ENCODE measurements around the gene RBBP8NL. TPM values are rescaled to one million over a fixed set of nuclear protein-coding genes. Genes with fewer than 3 reads are reported as not detected.
A peak's percentile ranks its signal among the peaks of the same experiment; 100 is the strongest.

The RBBP8NL gene
- total and polyA plus RNA-seq, 2 experiments from 2014 or later, result 0.10 to 1.1 TPM

DNA sequence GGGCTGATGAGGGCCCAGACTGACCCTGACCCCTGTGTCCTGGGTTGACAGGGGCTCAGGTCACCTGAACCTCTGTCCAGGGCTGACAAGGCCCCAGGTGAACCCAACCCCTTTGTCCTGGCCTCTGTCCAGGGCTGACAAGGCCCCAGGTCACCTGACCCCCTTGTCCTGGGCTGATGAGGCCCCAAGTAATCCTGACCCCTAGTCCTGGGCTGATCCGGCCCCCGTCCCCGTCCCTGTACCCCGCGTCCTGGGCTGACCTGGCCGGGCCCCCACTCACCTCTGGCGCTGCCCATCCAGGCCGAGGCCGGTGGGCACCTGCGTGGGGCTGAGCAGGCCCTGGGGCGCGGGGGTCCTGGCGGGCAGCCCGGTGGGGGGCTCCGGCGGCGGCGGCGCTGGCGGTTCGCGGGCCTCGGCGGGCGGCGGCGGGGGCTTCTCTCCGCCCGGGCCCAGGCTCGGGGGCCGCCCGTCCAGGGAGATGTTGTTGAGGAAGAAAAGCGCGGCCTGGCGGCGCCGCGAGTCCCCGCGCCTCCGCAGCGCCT, 20.6 kb downstream of the RBBP8NL start:
- Histone ChIP-seq H3K4me2 (peak overlapping the region; percentile 82), H3K4me1 (ENCODE audit: insufficient read depth) (no peaks in the 10 kb centered on the region; the same call in 1 of the 2 replicates), H4K20me1 (replicated peaks; ENCODE audit: insufficient read depth) (no peaks in the 10 kb centered on the region; the same call in 1 of the 2 replicates), H3K36me3 (ENCODE audit: insufficient read depth) (no peaks in the 10 kb centered on the region), H3K79me2 (replicated peaks; ENCODE audit: insufficient read depth) (no peaks in the 10 kb centered on the region), H3K9me2 (ENCODE audit: insufficient read depth) (no peaks in the 10 kb centered on the region), H3K4me3 (peak overlapping the region; percentile 62), H3K27ac (ENCODE audit: low read depth) (no peak overlapping the region), H2AFZ (no peak overlapping the region), H3F3A (replicated peaks; ENCODE audit: low read depth) (no peaks in the 10 kb centered on the region), H3K27me3 (ENCODE audit: insufficient read depth) (no peaks in the 10 kb centered on the region)
- TF ChIP-seq, protein P1, sequence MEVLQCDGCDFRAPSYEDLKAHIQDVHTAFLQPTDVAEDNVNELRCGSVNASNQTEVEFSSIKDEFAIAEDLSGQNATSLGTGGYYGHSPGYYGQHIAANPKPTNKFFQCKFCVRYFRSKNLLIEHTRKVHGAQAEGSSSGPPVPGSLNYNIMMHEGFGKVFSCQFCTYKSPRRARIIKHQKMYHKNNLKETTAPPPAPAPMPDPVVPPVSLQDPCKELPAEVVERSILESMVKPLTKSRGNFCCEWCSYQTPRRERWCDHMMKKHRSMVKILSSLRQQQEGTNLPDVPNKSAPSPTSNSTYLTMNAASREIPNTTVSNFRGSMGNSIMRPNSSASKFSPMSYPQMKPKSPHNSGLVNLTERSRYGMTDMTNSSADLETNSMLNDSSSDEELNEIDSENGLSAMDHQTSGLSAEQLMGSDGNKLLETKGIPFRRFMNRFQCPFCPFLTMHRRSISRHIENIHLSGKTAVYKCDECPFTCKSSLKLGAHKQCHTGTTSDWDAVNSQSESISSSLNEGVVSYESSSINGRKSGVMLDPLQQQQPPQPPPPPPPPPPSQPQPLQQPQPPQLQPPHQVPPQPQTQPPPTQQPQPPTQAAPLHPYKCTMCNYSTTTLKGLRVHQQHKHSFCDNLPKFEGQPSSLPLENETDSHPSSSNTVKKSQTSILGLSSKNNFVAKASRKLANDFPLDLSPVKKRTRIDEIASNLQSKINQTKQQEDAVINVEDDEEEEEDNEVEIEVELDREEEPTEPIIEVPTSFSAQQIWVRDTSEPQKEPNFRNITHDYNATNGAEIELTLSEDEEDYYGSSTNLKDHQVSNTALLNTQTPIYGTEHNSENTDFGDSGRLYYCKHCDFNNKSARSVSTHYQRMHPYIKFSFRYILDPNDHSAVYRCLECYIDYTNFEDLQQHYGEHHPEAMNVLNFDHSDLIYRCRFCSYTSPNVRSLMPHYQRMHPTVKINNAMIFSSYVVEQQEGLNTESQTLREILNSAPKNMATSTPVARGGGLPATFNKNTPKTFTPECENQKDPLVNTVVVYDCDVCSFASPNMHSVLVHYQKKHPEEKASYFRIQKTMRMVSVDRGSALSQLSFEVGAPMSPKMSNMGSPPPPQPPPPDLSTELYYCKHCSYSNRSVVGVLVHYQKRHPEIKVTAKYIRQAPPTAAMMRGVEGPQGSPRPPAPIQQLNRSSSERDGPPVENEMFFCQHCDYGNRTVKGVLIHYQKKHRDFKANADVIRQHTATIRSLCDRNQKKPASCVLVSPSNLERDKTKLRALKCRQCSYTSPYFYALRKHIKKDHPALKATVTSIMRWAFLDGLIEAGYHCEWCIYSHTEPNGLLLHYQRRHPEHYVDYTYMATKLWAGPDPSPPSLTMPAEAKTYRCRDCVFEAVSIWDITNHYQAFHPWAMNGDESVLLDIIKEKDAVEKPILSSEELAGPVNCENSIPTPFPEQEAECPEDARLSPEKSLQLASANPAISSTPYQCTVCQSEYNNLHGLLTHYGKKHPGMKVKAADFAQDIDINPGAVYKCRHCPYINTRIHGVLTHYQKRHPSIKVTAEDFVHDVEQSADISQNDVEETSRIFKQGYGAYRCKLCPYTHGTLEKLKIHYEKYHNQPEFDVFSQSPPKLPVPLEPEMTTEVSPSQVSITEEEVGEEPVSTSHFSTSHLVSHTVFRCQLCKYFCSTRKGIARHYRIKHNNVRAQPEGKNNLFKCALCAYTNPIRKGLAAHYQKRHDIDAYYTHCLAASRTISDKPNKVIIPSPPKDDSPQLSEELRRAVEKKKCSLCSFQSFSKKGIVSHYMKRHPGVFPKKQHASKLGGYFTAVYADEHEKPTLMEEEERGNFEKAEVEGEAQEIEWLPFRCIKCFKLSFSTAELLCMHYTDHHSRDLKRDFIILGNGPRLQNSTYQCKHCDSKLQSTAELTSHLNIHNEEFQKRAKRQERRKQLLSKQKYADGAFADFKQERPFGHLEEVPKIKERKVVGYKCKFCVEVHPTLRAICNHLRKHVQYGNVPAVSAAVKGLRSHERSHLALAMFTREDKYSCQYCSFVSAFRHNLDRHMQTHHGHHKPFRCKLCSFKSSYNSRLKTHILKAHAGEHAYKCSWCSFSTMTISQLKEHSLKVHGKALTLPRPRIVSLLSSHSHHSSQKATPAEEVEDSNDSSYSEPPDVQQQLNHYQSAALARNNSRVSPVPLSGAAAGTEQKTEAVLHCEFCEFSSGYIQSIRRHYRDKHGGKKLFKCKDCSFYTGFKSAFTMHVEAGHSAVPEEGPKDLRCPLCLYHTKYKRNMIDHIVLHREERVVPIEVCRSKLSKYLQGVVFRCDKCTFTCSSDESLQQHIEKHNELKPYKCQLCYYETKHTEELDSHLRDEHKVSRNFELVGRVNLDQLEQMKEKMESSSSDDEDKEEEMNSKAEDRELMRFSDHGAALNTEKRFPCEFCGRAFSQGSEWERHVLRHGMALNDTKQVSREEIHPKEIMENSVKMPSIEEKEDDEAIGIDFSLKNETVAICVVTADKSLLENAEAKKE (CRISPR knock-in tag; IDR thresholded peaks at IDR 0.05), result no peak
- no peak for TF ChIP-seq JUNB (IDR thresholded peaks at IDR 0.05; ENCODE audit: unreplicated experiment)
- no peak for TF ChIP-seq ZNF331 (CRISPR knock-in tag; IDR thresholded peaks at IDR 0.05; ENCODE audit: low read depth)
- no peak for TF ChIP-seq CREB1 (CRISPR knock-in tag; IDR thresholded peaks at IDR 0.05; ENCODE audit: low read depth)
- TF ChIP-seq EZH2 (IDR thresholded peaks at IDR 0.05; ENCODE audit: low read depth, unreplicated experiment), result no peak
- no peak for TF ChIP-seq STAT1 (IDR thresholded peaks at IDR 0.05; ENCODE audit: unreplicated experiment)
- TF ChIP-seq ZNF114 (CRISPR knock-in tag; IDR thresholded peaks at IDR 0.05), result no peak
- TF ChIP-seq REST (IDR thresholded peaks at IDR 0.05; ENCODE audit: unreplicated experiment), result no peak
- TF ChIP-seq ETS1 (IDR thresholded peaks at IDR 0.05), result no peak
- no peak for TF ChIP-seq POLR2AphosphoS5 (IDR thresholded peaks at IDR 0.05; ENCODE audit: low read depth)
- no peak for TF ChIP-seq EZH2phosphoT487 (IDR thresholded peaks at IDR 0.05; ENCODE audit: unreplicated experiment)
- no peak for TF ChIP-seq CTCF (conservative IDR thresholded peaks at IDR 0.05; ENCODE audit: low read depth in 2 of 2)
- no peak for TF ChIP-seq NANOG (IDR thresholded peaks at IDR 0.05; ENCODE audit: borderline replicate concordance)
- Mint-ChIP-seq H3K27me3 (ENCODE audit: insufficient read depth, low read depth, poor library complexity) (peaks cover 11% of the 10 kb centered on the region), H3K4me3 (peak overlapping the region; percentile 72), H3K36me3 (ENCODE audit: low read depth) (no peaks in the 10 kb centered on the region), H3K9me3 (no peaks in the 10 kb centered on the region), H3K27ac (no peak overlapping the region), H3K4me1 (peaks cover 9% of the 10 kb centered on the region)
- no peak for DNase-seq (ENCODE audit: low spot score)
- no peak for ATAC-seq

Data from GM23338 (cell line).